ENCODE measurements around the gene WDR38. TPM values are rescaled to one million over a fixed set of nuclear protein-coding genes. Genes with fewer than 3 reads are reported as not detected.

Gene WDR38
- total and polyA plus RNA-seq, 2 of the 13 experiments (the other 11 are each of a cell fraction or from before 2014, with no cell fraction given) = not detected

DNA sequence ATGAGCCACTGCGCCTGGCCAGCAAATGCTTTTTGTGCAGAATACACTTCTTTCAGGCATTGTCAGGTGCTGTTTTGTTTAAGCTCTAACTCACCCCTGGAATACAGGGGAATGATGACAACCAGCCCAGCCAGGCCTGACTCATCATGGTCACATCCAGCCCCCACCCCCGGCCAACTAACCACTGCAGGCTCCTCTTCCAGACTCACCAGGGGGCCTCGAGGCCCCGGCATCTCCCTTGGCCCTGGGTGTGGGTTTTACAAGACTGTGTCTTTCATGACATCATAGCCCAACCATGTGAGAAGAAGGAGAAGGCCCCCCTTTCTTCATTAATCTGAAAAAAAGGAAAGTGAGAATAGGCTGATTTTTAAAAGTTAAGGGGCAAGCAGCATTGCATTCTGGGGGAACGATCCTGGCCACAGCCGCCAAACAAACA, 40.8 kb upstream of the WDR38 start:
- H3K9ac ChIP-seq (ENCODE audit: insufficient read depth, low read depth, low read length) = no peak overlapping the region
- FAIRE-seq = no peak
- H3K27me3 ChIP-seq (ENCODE audit: control insufficient read depth in 1 of 2, insufficient read depth in 2 of 2, low read length in 2 of 2) = no peaks in the 10 kb centered on the region
- TF ChIP-seq FOXK1 (CRISPR knock-in tag; IDR thresholded peaks at IDR 0.05; ENCODE audit: borderline replicate concordance, low read depth) = no peak
- TF ChIP-seq SIX1 (CRISPR knock-in tag; IDR thresholded peaks at IDR 0.05; ENCODE audit: borderline replicate concordance) = no peak
- no peak for TF ChIP-seq SIN3B (IDR thresholded peaks at IDR 0.05; ENCODE audit: low read length)
- no peak for TF ChIP-seq NFIB (CRISPR knock-in tag; IDR thresholded peaks at IDR 0.05; ENCODE audit: borderline replicate concordance)
- TF ChIP-seq ZNF737 (CRISPR knock-in tag; IDR thresholded peaks at IDR 0.05; ENCODE audit: borderline replicate concordance) = no peak
- TF ChIP-seq ZNF784 (CRISPR knock-in tag; IDR thresholded peaks at IDR 0.05; ENCODE audit: borderline replicate concordance) = no peak
- no peak for TF ChIP-seq THAP11 (CRISPR knock-in tag; IDR thresholded peaks at IDR 0.05)
- TF ChIP-seq KDM5B (CRISPR knock-in tag; IDR thresholded peaks at IDR 0.05; ENCODE audit: borderline replicate concordance) = no peak
- no peak for TF ChIP-seq ZNF430 (CRISPR knock-in tag; IDR thresholded peaks at IDR 0.05)
- no peak for TF ChIP-seq ARNT2 (CRISPR knock-in tag; IDR thresholded peaks at IDR 0.05; ENCODE audit: low read depth)
- TF ChIP-seq TP53 (CRISPR knock-in tag; conservative IDR thresholded peaks at IDR 0.05) = no peak
- TF ChIP-seq RBAK (CRISPR knock-in tag; IDR thresholded peaks at IDR 0.05) = no peak
- TF ChIP-seq ZNF547 (CRISPR knock-in tag; IDR thresholded peaks at IDR 0.05) = no peak
- no peak for TF ChIP-seq ZNF550 (CRISPR knock-in tag; IDR thresholded peaks at IDR 0.05; ENCODE audit: borderline replicate concordance)
- no peak for TF ChIP-seq ZNF724P (CRISPR knock-in tag; IDR thresholded peaks at IDR 0.05; ENCODE audit: borderline replicate concordance)
- TF ChIP-seq FOSL2 (CRISPR knock-in tag; IDR thresholded peaks at IDR 0.05) = peak; percentile 69
- TF ChIP-seq MED13 (CRISPR knock-in tag; IDR thresholded peaks at IDR 0.05) = no peak
- no peak for TF ChIP-seq PPARG (CRISPR knock-in tag; conservative IDR thresholded peaks at IDR 0.05)
- TF ChIP-seq, protein P1, sequence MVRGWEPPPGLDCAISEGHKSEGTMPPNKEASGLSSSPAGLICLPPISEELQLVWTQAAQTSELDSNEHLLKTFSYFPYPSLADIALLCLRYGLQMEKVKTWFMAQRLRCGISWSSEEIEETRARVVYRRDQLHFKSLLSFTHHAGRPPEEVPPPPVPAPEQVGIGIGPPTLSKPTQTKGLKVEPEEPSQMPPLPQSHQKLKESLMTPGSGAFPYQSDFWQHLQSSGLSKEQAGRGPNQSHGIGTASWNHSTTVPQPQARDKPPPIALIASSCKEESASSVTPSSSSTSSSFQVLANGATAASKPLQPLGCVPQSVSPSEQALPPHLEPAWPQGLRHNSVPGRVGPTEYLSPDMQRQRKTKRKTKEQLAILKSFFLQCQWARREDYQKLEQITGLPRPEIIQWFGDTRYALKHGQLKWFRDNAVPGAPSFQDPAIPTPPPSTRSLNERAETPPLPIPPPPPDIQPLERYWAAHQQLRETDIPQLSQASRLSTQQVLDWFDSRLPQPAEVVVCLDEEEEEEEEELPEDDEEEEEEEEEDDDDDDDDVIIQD (CRISPR knock-in tag; IDR thresholded peaks at IDR 0.05; ENCODE audit: low read depth) = no peak
- TF ChIP-seq HES4 (CRISPR knock-in tag; IDR thresholded peaks at IDR 0.05; ENCODE audit: borderline replicate concordance) = no peak
- no peak for TF ChIP-seq NFE2L1 (CRISPR knock-in tag; IDR thresholded peaks at IDR 0.05; ENCODE audit: borderline replicate concordance)
- TF ChIP-seq CREB1 (IDR thresholded peaks at IDR 0.05) = 0 out of 2 replicates have a peak, but pooled peaks have one; percentile 8
- TF ChIP-seq CREB1 (CRISPR knock-in tag; IDR thresholded peaks at IDR 0.05) = no peak
- TF ChIP-seq ATF3 (CRISPR knock-in tag; IDR thresholded peaks at IDR 0.05) = 0 out of 2 replicates have a peak, but pooled peaks have one; percentile 34
- no peaks in the 10 kb centered on the region for H3K36me3 ChIP-seq (replicated peaks in 1 of 2; ENCODE audit: control insufficient read depth in 1 of 2, insufficient read depth in 2 of 2, low read length in 2 of 2)
- intact Hi-C loops (cut with micrococcal nuclease; ENCODE audit: unreplicated experiment) = loop anchor here (2.0 kb wide), 1 partner anchor 16 kb away; no protein-coding TSS in a partner anchor
- H3K4me3 ChIP-seq (replicated peaks in 1 of 3; ENCODE audit: insufficient read depth in 1 of 3, low read depth in 2 of 3, low read length in 3 of 3) = no peak overlapping the region
- POLR2A ChIA-PET = interaction anchor here (0.7 kb wide), 1 partner anchor 22 kb away, joined by 3 read pairs; no protein-coding TSS in a partner anchor
- peak; percentile 56 for DNase-seq (ENCODE audit: low spot score)
- no peak for ATAC-seq
- H4K20me1 ChIP-seq (ENCODE audit: insufficient read depth, low read length) = no peaks in the 10 kb centered on the region
- in situ Hi-C loops (cut with HindIII; ENCODE audit: extremely low pct_ligation_motif_present, low pct_unique_long_range_greater_than_20kb) = no loop called here
- H3K9me3 ChIP-seq (ENCODE audit: low read length) = no peaks in the 10 kb centered on the region
- BruUV-seq (replicated peaks) = no TSS peak
- no peak overlapping the region for H2AFZ ChIP-seq (ENCODE audit: low read length)
- H3K4me2 ChIP-seq (ENCODE audit: low read depth, low read length) = peak overlapping the region; percentile 7; the same call in 1 of the 2 replicates
- no peaks in the 10 kb centered on the region for H3K79me2 ChIP-seq (ENCODE audit: insufficient read depth, low read length)
- 29% methylated on average over 6 of the region's 6 CpGs for WGBS (ENCODE audit: low lambda C conversion rate)
- peaks cover 49% of the 10 kb centered on the region for H3K4me1 ChIP-seq (ENCODE audit: insufficient read depth, low read length)
- CTCF ChIA-PET (ENCODE audit: low intra/inter-chr PET ratio, low total read pairs) = no interaction called here
- H3K27ac ChIP-seq (ENCODE audit: extremely low read length, insufficient read depth, low read length) = no peak overlapping the region
